ENCODE measurements around the gene OPTC.

DNA sequence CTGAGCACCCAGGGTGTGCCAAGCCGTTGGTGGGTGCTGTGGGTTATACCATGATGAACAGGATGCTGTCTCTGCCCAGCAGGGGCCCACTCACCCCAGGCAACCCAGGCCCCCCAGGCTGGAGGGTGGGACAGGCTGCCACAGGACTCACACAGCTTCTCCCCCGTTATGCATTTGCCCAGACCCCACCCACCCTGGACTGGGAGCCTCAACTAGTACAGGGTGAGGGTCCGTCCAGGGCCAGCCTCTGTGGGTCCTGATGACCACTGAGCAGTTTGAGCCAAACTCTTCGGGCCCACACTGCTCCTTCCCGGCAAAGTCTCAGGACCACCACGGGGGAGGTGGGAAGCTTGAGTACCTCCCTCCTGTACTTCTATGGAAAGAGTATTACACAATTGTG, 22.1 kb upstream of the OPTC start:
- TF ChIP-seq, protein P1, sequence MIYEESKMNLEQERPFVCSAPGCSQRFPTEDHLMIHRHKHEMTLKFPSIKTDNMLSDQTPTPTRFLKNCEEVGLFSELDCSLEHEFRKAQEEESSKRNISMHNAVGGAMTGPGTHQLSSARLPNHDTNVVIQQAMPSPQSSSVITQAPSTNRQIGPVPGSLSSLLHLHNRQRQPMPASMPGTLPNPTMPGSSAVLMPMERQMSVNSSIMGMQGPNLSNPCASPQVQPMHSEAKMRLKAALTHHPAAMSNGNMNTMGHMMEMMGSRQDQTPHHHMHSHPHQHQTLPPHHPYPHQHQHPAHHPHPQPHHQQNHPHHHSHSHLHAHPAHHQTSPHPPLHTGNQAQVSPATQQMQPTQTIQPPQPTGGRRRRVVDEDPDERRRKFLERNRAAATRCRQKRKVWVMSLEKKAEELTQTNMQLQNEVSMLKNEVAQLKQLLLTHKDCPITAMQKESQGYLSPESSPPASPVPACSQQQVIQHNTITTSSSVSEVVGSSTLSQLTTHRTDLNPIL (CRISPR knock-in tag; IDR thresholded peaks at IDR 0.05; ENCODE audit: low read depth): no peak
- TF ChIP-seq ZFP30 (CRISPR knock-in tag; IDR thresholded peaks at IDR 0.05): no peak
- TF ChIP-seq ZFP3 (CRISPR knock-in tag; IDR thresholded peaks at IDR 0.05): no peak

Measured in SK-N-SH treated with all-trans-retinoic acid at 6 μM for 48 hours (cell line).